NCI-H446 (cell line): ENCODE measurements around the gene KRTAP10-9.
"Not testable (repeated sequence)": the region's sequence is repeated elsewhere in the genome, so short reads cannot be mapped to it uniquely, and the experiment has no call there.

ENCODE experiments used
- DNase-seq, 2 experiments: peaks; one replicate each; lab custom pipeline; 2025; lab: John Stamatoyannopoulos, UW

KRTAP10-9 gene

GRCh38 chr21:44626673-44627143 lies at the start of gene KRTAP10-9:
Gene KRTAP10-9, plus strand, starts transcription at chr21:44627093. Its CDS starts 79 bp downstream, at chr21:44627172.
- no peak for DNase-seq

GRCh38 chr21:44578371-44579055 lies 48.4 kb upstream of the KRTAP10-9 start:
- no peak for DNase-seq

GRCh38 chr21:44579056-44579832 lies 47.6 kb upstream of the KRTAP10-9 start:
- no peak for DNase-seq

- no peak for DNase-seq
Observed at GRCh38 chr21:44579833-44580144, 47.1 kb upstream of the KRTAP10-9 start.

GRCh38 chr21:44580231-44580821 lies 46.6 kb upstream of the KRTAP10-9 start, which contains the start of gene KRTAP10-5:
Gene KRTAP10-5, minus strand, starts transcription at chr21:44580604. Its CDS starts 26 bp downstream, at chr21:44580578.
- DNase-seq: not testable (repeated sequence)

- DNase-seq: no peak
Observed at GRCh38 chr21:44581158-44581557, 45.7 kb upstream of the KRTAP10-9 start.

GRCh38 chr21:44582055-44582454 lies 44.8 kb upstream of the KRTAP10-9 start:
- DNase-seq: no peak

GRCh38 chr21:44583089-44583799 lies 43.6 kb upstream of the KRTAP10-9 start:
- DNase-seq: no peak

- no peak for DNase-seq
Observed at GRCh38 chr21:44583800-44584147, 43.1 kb upstream of the KRTAP10-9 start.

- DNase-seq: no peak
Observed at GRCh38 chr21:44585892-44586291, 41.0 kb upstream of the KRTAP10-9 start.

GRCh38 chr21:44589094-44589493 lies 37.8 kb upstream of the KRTAP10-9 start:
- no peak for DNase-seq

- DNase-seq: no peak
Observed at GRCh38 chr21:44589586-44590305, 37.1 kb upstream of the KRTAP10-9 start.

GRCh38 chr21:44590311-44590721 lies 36.6 kb upstream of the KRTAP10-9 start:
- no peak for DNase-seq

- not testable (repeated sequence) for DNase-seq
Observed at GRCh38 chr21:44590897-44591800, 35.7 kb upstream of the KRTAP10-9 start.

- DNase-seq: not testable (repeated sequence)
Observed at GRCh38 chr21:44591801-44592130, 35.1 kb upstream of the KRTAP10-9 start.

- DNase-seq: no peak
Observed at GRCh38 chr21:44592446-44593311, 34.2 kb upstream of the KRTAP10-9 start, which contains the start of gene KRTAP10-6. Gene KRTAP10-6, minus strand, starts transcription at chr21:44592505. Its CDS starts 21 bp downstream, at chr21:44592484.

- no peak for DNase-seq
Observed at GRCh38 chr21:44593598-44594405, 33.1 kb upstream of the KRTAP10-9 start.

- no peak for DNase-seq
Observed at GRCh38 chr21:44594406-44594916, 32.4 kb upstream of the KRTAP10-9 start.
